RWPE2 (cell line): ENCODE measurements around the gene ARHGEF38.
A peak's percentile ranks its signal among the peaks of the same experiment; 100 is the strongest.

ENCODE experiments used
- ATAC-seq: fragments of 200-7000 bp; cut with Tn5 transposase; 3 replicates; pipeline ENCODE4 v1.9.1; 2021; ENCODE audit warnings: low read depth
- DNase-seq: peaks from one replicate; pipeline ENCODE4 v3.0.0-alpha.2; 2020; ENCODE audit warnings: low spot score
- H3K27ac ChIP-seq: fragments of 450-650 bp; 2 replicates; pipeline ENCODE4 v1.5.1; 2017; ENCODE audit warnings: mild to moderate bottlenecking; ENCODE audit not compliant: poor library complexity, severe bottlenecking
- H3K27me3 ChIP-seq: fragments of 250-450 bp; sonication (Bioruptor Pico); 2 replicates; pipeline ENCODE4 v1.5.1; 2021; ENCODE audit warnings: mild to moderate bottlenecking, moderate library complexity; ENCODE audit not compliant: insufficient read depth, poor library complexity, severe bottlenecking
- H3K36me3 ChIP-seq: fragments of 250-450 bp; sonication (Bioruptor Pico); 2 replicates; pipeline ENCODE4 v1.5.1; 2020; ENCODE audit warnings: low read depth, mild to moderate bottlenecking, moderate library complexity
- H3K4me1 ChIP-seq: fragments of 250-450 bp; sonication (Bioruptor Pico); 2 replicates; pipeline ENCODE4 v1.5.1; 2021; ENCODE audit warnings: mild to moderate bottlenecking, moderate library complexity; ENCODE audit not compliant: insufficient read depth, poor library complexity, severe bottlenecking
- H3K4me3 ChIP-seq: fragments of 250-450 bp; sonication (Bioruptor Pico); 2 replicates; pipeline ENCODE4 v1.5.1; 2021; ENCODE audit warnings: mild to moderate bottlenecking, moderate library complexity; ENCODE audit not compliant: severe bottlenecking
- H3K9me3 ChIP-seq: fragments of 250-450 bp; sonication (Bioruptor Pico); 2 replicates; pipeline ENCODE4 v1.5.1; 2021; ENCODE audit warnings: mild to moderate bottlenecking, moderate library complexity; ENCODE audit not compliant: severe bottlenecking
- CTCF ChIP-seq: fragments of 450-650 bp; IDR thresholded peaks from one replicate; pipeline ENCODE4 v1.5.1; 2017; ENCODE audit warnings: mild to moderate bottlenecking, moderate library complexity; ENCODE audit not compliant: poor library complexity, severe bottlenecking

The ARHGEF38 gene

DNA sequence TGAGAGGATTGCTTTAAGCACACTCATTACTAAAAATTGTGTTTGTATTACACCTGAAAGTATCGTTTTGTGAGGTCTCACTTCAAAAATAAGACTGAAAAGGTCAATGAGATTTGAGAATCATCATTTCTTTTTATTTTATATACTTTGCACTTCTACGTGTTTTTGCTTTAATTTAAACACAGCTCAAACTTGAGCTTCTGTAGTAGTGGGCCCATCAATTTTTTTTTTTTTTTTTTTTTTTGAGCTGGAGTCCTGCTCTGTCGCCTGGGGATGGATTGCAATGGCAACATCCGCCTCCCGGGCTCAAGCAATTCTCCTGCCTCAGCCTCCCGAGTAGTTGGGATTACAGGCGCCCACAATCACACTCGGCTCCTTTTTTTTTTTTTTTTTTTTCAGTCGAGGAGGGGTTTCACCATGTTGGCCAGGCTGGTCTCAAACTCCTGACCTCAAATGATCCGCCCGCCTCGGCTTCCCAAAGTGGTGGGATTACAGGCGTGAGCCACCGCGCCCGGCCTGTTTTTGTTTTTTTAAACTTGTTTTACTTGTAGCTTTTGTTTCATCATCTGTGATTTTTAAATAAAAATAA is 157.7 kb downstream of the ARHGEF38 start:
- TF ChIP-seq CTCF = no peak
- H3K4me1 ChIP-seq = peaks cover 41% of the 10 kb centered on the region
- ATAC-seq (no peak), DNase-seq (no peak)
- no peaks in the 10 kb centered on the region for H3K9me3 ChIP-seq
- H3K27me3 ChIP-seq = no peaks in the 10 kb centered on the region
- no peaks in the 10 kb centered on the region; the same call in 1 of the 2 replicates for H3K36me3 ChIP-seq
- peak overlapping the region; percentile 77 for H3K4me3 ChIP-seq
- no peak overlapping the region for H3K27ac ChIP-seq

GRCh38 chr4:105710678-105711077 is 158.3 kb downstream of the ARHGEF38 start:
- H3K4me1 ChIP-seq = peaks cover 46% of the 10 kb centered on the region
- no peak overlapping the region for H3K4me3 ChIP-seq
- H3K27ac ChIP-seq = no peak overlapping the region

DNA sequence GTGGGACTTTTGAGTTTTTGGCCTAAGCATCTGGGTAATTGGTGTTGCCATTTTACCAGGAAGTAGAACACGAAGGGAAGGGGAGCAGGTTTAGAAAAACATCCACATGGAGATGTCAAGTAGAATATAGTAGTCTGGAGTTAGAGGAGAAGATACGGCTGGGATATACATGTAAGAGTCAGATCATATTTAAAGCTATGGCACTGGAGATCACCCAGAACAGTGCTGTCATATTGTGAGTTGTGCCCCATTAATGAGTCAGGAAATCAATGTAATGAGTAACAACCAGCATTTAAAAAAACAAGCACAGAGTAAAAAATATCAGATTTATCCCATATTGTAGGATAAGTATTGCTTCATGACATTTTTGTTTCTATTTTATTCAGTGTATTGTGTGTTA is 160.3 kb downstream of the ARHGEF38 start:
- no peak for DNase-seq
- Histone ChIP-seq H3K4me1 (peaks cover 45% of the 10 kb centered on the region), H3K36me3 (peaks cover 4% of the 10 kb centered on the region), H3K9me3 (no peaks in the 10 kb centered on the region), H3K27ac (peak overlapping the region; percentile 46), H3K27me3 (no peaks in the 10 kb centered on the region), H3K4me3 (no peak overlapping the region)
- no peak for TF ChIP-seq CTCF
- ATAC-seq = no peak

More at GRCh38 chr4:105710678-105711077, 158.3 kb downstream of the ARHGEF38 start:
- DNase-seq (no peak), ATAC-seq (no peak)
- no peaks in the 10 kb centered on the region for H3K27me3 ChIP-seq
- no peak for TF ChIP-seq CTCF
- no peaks in the 10 kb centered on the region for H3K9me3 ChIP-seq
- H3K36me3 ChIP-seq = no peaks in the 10 kb centered on the region; the same call in 1 of the 2 replicates

GRCh38 chr4:105714071-105714521 is 161.7 kb downstream of the ARHGEF38 start:
- peaks cover 15% of the 10 kb centered on the region for H3K36me3 ChIP-seq
- ATAC-seq (peak; percentile 52; the same call in 2 of the 3 replicates), DNase-seq (no peak)
- TF ChIP-seq CTCF = no peak
- no peak overlapping the region for H3K4me3 ChIP-seq
- peak overlapping the region; percentile 46 for H3K27ac ChIP-seq
- H3K4me1 ChIP-seq = peaks cover 45% of the 10 kb centered on the region
- no peaks in the 10 kb centered on the region for H3K9me3 ChIP-seq
- no peaks in the 10 kb centered on the region for H3K27me3 ChIP-seq

DNA sequence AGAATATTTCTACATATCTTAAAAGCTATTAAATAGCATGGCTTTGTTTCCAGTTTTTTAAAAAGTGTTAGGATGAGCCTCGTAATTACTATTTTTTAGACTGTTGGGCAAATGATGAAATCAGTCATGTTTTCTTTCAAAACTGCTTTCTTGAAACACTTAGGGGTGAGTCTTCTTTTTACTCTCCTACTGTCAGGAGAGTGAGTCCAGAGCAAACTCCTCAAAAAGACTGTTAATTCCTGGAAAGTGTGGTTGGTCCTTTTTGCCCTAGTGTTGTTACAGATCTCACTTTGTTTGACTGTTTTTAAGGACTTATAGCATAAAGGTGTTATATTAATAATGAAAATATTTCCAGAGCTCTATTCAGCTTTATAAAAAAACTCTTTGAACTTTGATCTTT is 162.5 kb downstream of the ARHGEF38 start:
- ATAC-seq (no peak), DNase-seq (no peak)
- Histone ChIP-seq H3K27ac (no peak overlapping the region), H3K4me1 (peaks cover 45% of the 10 kb centered on the region), H3K9me3 (no peaks in the 10 kb centered on the region), H3K27me3 (no peaks in the 10 kb centered on the region), H3K4me3 (no peak overlapping the region), H3K36me3 (peaks cover 22% of the 10 kb centered on the region)
- TF ChIP-seq CTCF = no peak
